Right lobe of liver (tissue), 4 donors: ENCODE measurements around the gene MYH7B.

ENCODE experiments used
- CTCF ChIP-seq, 4 donors: fragments of 200-600 bp in 3 of 4; fragments of 450-650 bp in 1 of 4; IDR thresholded peaks; one replicate each; pipeline versions ENCODE4 v1.5.1 to v1.8.0; 2016 to 2022; ENCODE audit warnings: antibody characterized with exemption in 4 of 4, mild to moderate bottlenecking in 2 of 4
- POLR2A ChIP-seq: fragments of 450-650 bp; IDR thresholded peaks from one replicate; pipeline ENCODE4 v1.6.1; 2017; ENCODE audit warnings: antibody characterized with exemption, mild to moderate bottlenecking
- donor health status: DM: no; HTN: no; CAD: no.
- donor health status: DM: no; HTN: no; CAD: no.
- donor health status: DM: no; HTN: yes; CAD: no.

- TF ChIP-seq CTCF (IDR thresholded peaks at IDR 0.05), result no peak
- no peak for TF ChIP-seq POLR2A
Observed at GRCh38 chr20:34942301-34942700, 13.4 kb upstream of the MYH7B start.
